ENCODE data around the gene DNAH8. TPM values are rescaled to one million over a fixed set of nuclear protein-coding genes. Genes with fewer than 3 reads are reported as not detected.

The DNAH8 gene
- total RNA-seq, 4 donors from 2014 or later = 0.22 TPM; not detected in 3

GRCh38 chr6:38959138-38959537, 244.0 kb downstream of the DNAH8 start:
- no peak for DNase-seq (ENCODE audit: low spot score in 2 of 2)
- Histone ChIP-seq H3K27ac (no peak overlapping the region), H3K27me3 (no peaks in the 10 kb centered on the region), H3K9me3 (no peaks in the 10 kb centered on the region), H3K36me3 (no peaks in the 10 kb centered on the region), H3K4me1 (no peaks in the 10 kb centered on the region), H3K4me3 (no peak overlapping the region)
- 87 to 94% methylated on average over 2 of the region's 2 CpGs for WGBS, 2 donors
- TF ChIP-seq EP300 (IDR thresholded peaks at IDR 0.05) (no peak), POLR2A (IDR thresholded peaks at IDR 0.05) (no peak), CTCF (IDR thresholded peaks at IDR 0.05) (no peak)

GRCh38 chr6:38968702-38969149, 253.6 kb downstream of the DNAH8 start:
- no peaks in the 10 kb centered on the region for H3K4me1 ChIP-seq
- DNase-seq (ENCODE audit: low spot score in 2 of 2) = no peak
- H3K9me3 ChIP-seq = no peaks in the 10 kb centered on the region
- no peak overlapping the region for H3K27ac ChIP-seq
- no peak for TF ChIP-seq EP300 (IDR thresholded peaks at IDR 0.05)
- TF ChIP-seq CTCF (IDR thresholded peaks at IDR 0.05) = no peak
- TF ChIP-seq POLR2A (IDR thresholded peaks at IDR 0.05) = no peak
- H3K27me3 ChIP-seq = no peaks in the 10 kb centered on the region
- no peaks in the 10 kb centered on the region for H3K36me3 ChIP-seq
- no peak overlapping the region for H3K4me3 ChIP-seq

GRCh38 chr6:38973178-38974057, 258.3 kb downstream of the DNAH8 start:
- DNase-seq (ENCODE audit: low spot score in 2 of 2) = peak in 1 of 2 donors; percentile 20
- peak; percentile 35 to 57 (median 44) for TF ChIP-seq CTCF (IDR thresholded peaks at IDR 0.05)
- no peak for TF ChIP-seq EP300 (IDR thresholded peaks at IDR 0.05)
- WGBS, 2 donors = 64 to 66% methylated on average over 8 of the region's 8 CpGs
- Histone ChIP-seq H3K4me1 (no peaks in the 10 kb centered on the region), H3K36me3 (no peaks in the 10 kb centered on the region), H3K9me3 (no peaks in the 10 kb centered on the region), H3K27ac (no peak overlapping the region), H3K4me3 (no peak overlapping the region), H3K27me3 (no peaks in the 10 kb centered on the region)

- no peaks in the 10 kb centered on the region for H3K36me3 ChIP-seq
- H3K9me3 ChIP-seq = no peaks in the 10 kb centered on the region
- H3K4me1 ChIP-seq = no peaks in the 10 kb centered on the region
- 53 to 56% methylated on average over 7 of the region's 7 CpGs for WGBS, 2 donors
- no peak overlapping the region for H3K27ac ChIP-seq
- H3K4me3 ChIP-seq = no peak overlapping the region
- H3K27me3 ChIP-seq = no peaks in the 10 kb centered on the region
- no peak for TF ChIP-seq POLR2A (IDR thresholded peaks at IDR 0.05)
- no peak for TF ChIP-seq EP300 (IDR thresholded peaks at IDR 0.05)
- TF ChIP-seq CTCF (IDR thresholded peaks at IDR 0.05) = no peak
- DNase-seq (ENCODE audit: low spot score in 2 of 2) = no peak
Observed at GRCh38 chr6:38974389-38975151, 259.5 kb downstream of the DNAH8 start.

GRCh38 chr6:38975621-38976049, 260.5 kb downstream of the DNAH8 start:
- no peak for DNase-seq (ENCODE audit: low spot score in 2 of 2)
- Histone ChIP-seq H3K4me3 (no peak overlapping the region), H3K36me3 (no peaks in the 10 kb centered on the region), H3K27ac (no peak overlapping the region), H3K27me3 (no peaks in the 10 kb centered on the region), H3K9me3 (no peaks in the 10 kb centered on the region), H3K4me1 (no peaks in the 10 kb centered on the region)
- TF ChIP-seq POLR2A (IDR thresholded peaks at IDR 0.05) (no peak), CTCF (IDR thresholded peaks at IDR 0.05) (no peak), EP300 (IDR thresholded peaks at IDR 0.05) (no peak)
- 66 to 72% methylated on average over 2 of the region's 2 CpGs for WGBS, 2 donors

All from tibial nerve (tissue), 4 donors.